22Rv1 (cell line): Measurements from ENCODE around the gene NEDD4.

ENCODE experiments used
- CTCF ChIP-seq: fragments of 450-650 bp; IDR thresholded peaks from 2 replicates; pipeline ENCODE4 v1.5.1; 2017; ENCODE audit warnings: mild to moderate bottlenecking
- ZFX ChIP-seq: fragments of 450-650 bp; IDR thresholded peaks from 2 replicates; pipeline ENCODE4 v1.6.1; 2017; ENCODE audit warnings: antibody characterized with exemption, borderline replicate concordance

GRCh38 chr15:55819397-55820034 is 173.9 kb downstream of the NEDD4 start:
- TF ChIP-seq CTCF (no peak), ZFX (no peak)
